OCI-LY3 (cell line): Measurements from ENCODE around the gene MTUS2.

Experiments
- H2AFZ ChIP-seq: fragments of 200-600, 300-600 bp; shearing (Covaris generic); 2 replicates; pipeline ENCODE4 v1.6.0; 2014; ENCODE audit warnings: antibody characterized with exemption, low read depth, low read length
- H3K27ac ChIP-seq: fragments of 200-600, 300-600 bp; sonication (generic); 2 replicates; pipeline ENCODE4 v1.5.1; 2014; ENCODE audit warnings: mild to moderate bottlenecking, low read length, moderate library complexity, mixed read lengths
- H3K27me3 ChIP-seq: fragments of 200-600, 300-600 bp; sonication (generic); 2 replicates; pipeline ENCODE4 v1.6.1; 2014; ENCODE audit warnings: low read depth, low read length, mixed read lengths
- H3K36me3 ChIP-seq: fragments of 200-600, 300-600 bp; sonication (generic); replicated peaks from 2 replicates; pipeline ENCODE3; 2014; ENCODE audit warnings: low read depth, low read length, mixed read lengths
- H3K4me1 ChIP-seq: fragments of 300-600, 200-600 bp; sonication (generic); 2 replicates; pipeline ENCODE4 v1.6.1; 2014; ENCODE audit warnings: low read length, mixed read lengths
- H3K4me2 ChIP-seq: fragments of 200-600, 300-600 bp; sonication (generic); 2 replicates; pipeline ENCODE4 v1.6.1; 2014; ENCODE audit warnings: low read length, mixed read lengths
- H3K4me3 ChIP-seq: fragments of 300-600, 200-600 bp; sonication (generic); 2 replicates; pipeline ENCODE4 v1.5.1; 2014; ENCODE audit warnings: antibody characterized with exemption, mild to moderate bottlenecking, low read length, moderate library complexity
- H3K79me2 ChIP-seq: fragments of 300-600, 200-600 bp; shearing (Covaris generic); 2 replicates; pipeline ENCODE4 v1.6.1; 2014; ENCODE audit warnings: mild to moderate bottlenecking, low read length, mixed read lengths
- H3K9ac ChIP-seq: fragments of 300-600, 200-600 bp; shearing (Covaris generic); 2 replicates; pipeline ENCODE4 v1.6.0; 2014; ENCODE audit warnings: mild to moderate bottlenecking, low read length, moderate library complexity
- H3K9me3 ChIP-seq: fragments of 200-600, 300-600 bp; shearing (Covaris generic); 2 replicates; pipeline ENCODE4 v1.6.1; 2014; ENCODE audit warnings: low read length, mixed read lengths; ENCODE audit not compliant: insufficient read depth
- H4K20me1 ChIP-seq: fragments of 200-600, 300-600 bp; sonication (generic); 2 replicates; pipeline ENCODE4 v1.6.1; 2016; ENCODE audit warnings: low read length, mixed read lengths; ENCODE audit not compliant: insufficient read depth
- CTCF ChIP-seq: fragments of 200-600, 300-600 bp; sonication (generic); IDR thresholded peaks from 2 replicates; pipeline ENCODE4 v1.5.1; 2014; ENCODE audit warnings: antibody characterized with exemption, low read length, low read depth
- EZH2phosphoT487 ChIP-seq: fragments of 200-600 bp; shearing (Covaris generic); IDR thresholded peaks from 2 replicates; pipeline ENCODE4 v1.6.1; 2018; ENCODE audit warnings: antibody characterized with exemption, mixed run types, low read depth

MTUS2 gene

GRCh38 chr13:29521336-29521735 is 701.2 kb downstream of the MTUS2 start:
- no peaks in the 10 kb centered on the region for H3K9me3 ChIP-seq
- H4K20me1 ChIP-seq: no peaks in the 10 kb centered on the region; the same call in 1 of the 2 replicates
- no peak overlapping the region for H3K4me2 ChIP-seq
- H3K27me3 ChIP-seq: no peaks in the 10 kb centered on the region
- no peak overlapping the region for H2AFZ ChIP-seq
- H3K79me2 ChIP-seq: peaks cover 14% of the 10 kb centered on the region
- H3K4me3 ChIP-seq: no peak overlapping the region
- H3K27ac ChIP-seq: no peak overlapping the region
- H3K4me1 ChIP-seq: no peaks in the 10 kb centered on the region
- no peak overlapping the region for H3K9ac ChIP-seq
- no peak for TF ChIP-seq CTCF
- no peak for TF ChIP-seq EZH2phosphoT487
- peaks cover 79% of the 10 kb centered on the region for H3K36me3 ChIP-seq

- no peak overlapping the region for H3K4me2 ChIP-seq
- no peaks in the 10 kb centered on the region for H3K9me3 ChIP-seq
- H3K27ac ChIP-seq: no peak overlapping the region
- H3K27me3 ChIP-seq: no peaks in the 10 kb centered on the region
- H3K4me1 ChIP-seq: no peaks in the 10 kb centered on the region
- no peaks in the 10 kb centered on the region; the same call in 1 of the 2 replicates for H4K20me1 ChIP-seq
- H3K9ac ChIP-seq: no peak overlapping the region
- peaks cover 14% of the 10 kb centered on the region for H3K79me2 ChIP-seq
- TF ChIP-seq CTCF (no peak), EZH2phosphoT487 (no peak)
- peaks cover 75% of the 10 kb centered on the region for H3K36me3 ChIP-seq
- no peak overlapping the region for H3K4me3 ChIP-seq
- H2AFZ ChIP-seq: no peak overlapping the region
Observed at GRCh38 chr13:29522044-29522685, 702.0 kb downstream of the MTUS2 start.

GRCh38 chr13:29523199-29523961 is 703.2 kb downstream of the MTUS2 start:
- no peak overlapping the region for H3K27ac ChIP-seq
- H3K79me2 ChIP-seq: peaks cover 14% of the 10 kb centered on the region
- H3K36me3 ChIP-seq: peaks cover 76% of the 10 kb centered on the region
- H3K4me1 ChIP-seq: no peaks in the 10 kb centered on the region
- no peak overlapping the region for H2AFZ ChIP-seq
- no peaks in the 10 kb centered on the region; the same call in 1 of the 2 replicates for H4K20me1 ChIP-seq
- TF ChIP-seq CTCF (no peak), EZH2phosphoT487 (no peak)
- H3K27me3 ChIP-seq: no peaks in the 10 kb centered on the region
- H3K4me3 ChIP-seq: no peak overlapping the region
- no peak overlapping the region for H3K4me2 ChIP-seq
- no peak overlapping the region for H3K9ac ChIP-seq
- no peaks in the 10 kb centered on the region for H3K9me3 ChIP-seq

GRCh38 chr13:29524176-29524575 is 704.0 kb downstream of the MTUS2 start:
- Histone ChIP-seq H2AFZ (no peak overlapping the region), H3K27me3 (no peaks in the 10 kb centered on the region), H3K9me3 (no peaks in the 10 kb centered on the region), H4K20me1 (no peaks in the 10 kb centered on the region; the same call in 1 of the 2 replicates), H3K4me1 (no peaks in the 10 kb centered on the region), H3K4me3 (no peak overlapping the region), H3K9ac (no peak overlapping the region), H3K4me2 (no peak overlapping the region), H3K27ac (no peak overlapping the region), H3K36me3 (peaks cover 76% of the 10 kb centered on the region), H3K79me2 (peaks cover 14% of the 10 kb centered on the region)
- no peak for TF ChIP-seq CTCF
- no peak for TF ChIP-seq EZH2phosphoT487
